Endothelial cell of umbilical vein (primary cell): ENCODE results near the gene RRP8. TPM values are rescaled to one million over a fixed set of nuclear protein-coding genes. Genes with fewer than 3 reads are reported as not detected.

ENCODE experiments used
- BruUV-seq: library from RNA; stranded (reverse); fragments of 400-500 nt; replicated peaks from 2 replicates; lab custom pipeline; 2021; lab: Mats Ljungman, UMichigan
- CTCF ChIA-PET: fragments of 300-600, 350-600 bp; sonication (Branson Sonifier 250); formaldehyde crosslinking; loops from one replicate; lab custom pipeline; 2021; ENCODE audit warnings: antibody characterized with exemption, inconsistent platforms; lab: Charles Lee
- POLR2A ChIA-PET: fragments of 300-600, 350-600 bp; sonication (Branson Sonifier 250); formaldehyde crosslinking; loops from one replicate; lab custom pipeline; 2021; ENCODE audit warnings: antibody characterized with exemption, inconsistent platforms; lab: Charles Lee
- DNase-seq: peaks from one replicate; pipeline ENCODE4 v3.0.0-alpha.2; 2011; ENCODE audit warnings: low read depth, low spot score
- FAIRE-seq: peaks from 2 replicates; lab custom pipeline; 2011; peaks lifted over from hg19 to GRCh38; lab: Jason Lieb, UNC
- H2AFZ ChIP-seq: 2 replicates; pipeline ENCODE4 v1.6.0; 2012; ENCODE audit warnings: low read depth, low read length, control low read depth, inconsistent platforms
- H3K27ac ChIP-seq: 2 replicates; pipeline ENCODE4 v1.5.1; 2011; ENCODE audit warnings: low read depth, mild to moderate bottlenecking, control low read depth, low read length, moderate library complexity; ENCODE audit not compliant: insufficient read depth
- H3K27me3 ChIP-seq, 2 experiments: 2 replicates each; pipeline versions ENCODE4 v1.6.0 to v1.6.1; 2011; ENCODE audit warnings: low read length in 2 of 2, mixed read lengths in 1 of 2; ENCODE audit not compliant: control insufficient read depth in 2 of 2, insufficient read depth in 2 of 2
- H3K36me3 ChIP-seq, 2 experiments: 2 replicates in 1 of 2; 3 replicates in 1 of 2; pipeline ENCODE4 v1.5.1; 2011; ENCODE audit warnings: low read length in 2 of 2, mild to moderate bottlenecking in 1 of 2, moderate library complexity in 1 of 2; ENCODE audit not compliant: control insufficient read depth in 2 of 2, insufficient read depth in 2 of 2; ENCODE audit errors: extremely low read depth in 1 of 2
- H3K4me1 ChIP-seq: 3 replicates; pipeline ENCODE4 v1.5.1; 2011; ENCODE audit warnings: mild to moderate bottlenecking, low read length; ENCODE audit not compliant: control insufficient read depth, insufficient read depth; ENCODE audit errors: extremely low read depth
- H3K4me2 ChIP-seq: 2 replicates; pipeline ENCODE4 v1.6.1; 2011; ENCODE audit warnings: low read length, control low read depth, mixed read lengths; ENCODE audit not compliant: insufficient read depth
- H3K4me3 ChIP-seq, 3 experiments: fragments of 200-600 bp in 1 of 3; sonication (generic), shearing (Covaris generic) in 1 of 3; replicated peaks in 1 of 3; 2 replicates each; pipeline ENCODE4 v1.5.1; 2011 to 2016; ENCODE audit warnings: control low read depth in 3 of 3, low read length in 3 of 3, mild to moderate bottlenecking in 2 of 3, inconsistent platforms in 1 of 3, low read depth in 1 of 3, moderate library complexity in 1 of 3; ENCODE audit not compliant: insufficient read depth in 1 of 3
- H3K79me2 ChIP-seq: 2 replicates; pipeline ENCODE4 v1.6.0; 2012; ENCODE audit warnings: low read length, inconsistent platforms; ENCODE audit not compliant: control insufficient read depth, insufficient read depth
- H3K9ac ChIP-seq: replicated peaks from 2 replicates; pipeline ENCODE3; 2011; ENCODE audit warnings: low read length, control low read depth; ENCODE audit not compliant: insufficient read depth; ENCODE audit errors: extremely low read depth
- H3K9me1 ChIP-seq: replicated peaks from 3 replicates; pipeline ENCODE4 v1.6.0; 2011; ENCODE audit warnings: mild to moderate bottlenecking, low read length; ENCODE audit not compliant: control insufficient read depth, insufficient read depth; ENCODE audit errors: extremely low read depth
- H3K9me3 ChIP-seq: replicated peaks from 2 replicates; pipeline ENCODE4 v1.5.1; 2012; ENCODE audit warnings: low read length, inconsistent platforms; ENCODE audit not compliant: control insufficient read depth, insufficient read depth
- H4K20me1 ChIP-seq: replicated peaks from 2 replicates; pipeline ENCODE3; 2011; ENCODE audit warnings: mild to moderate bottlenecking, low read length; ENCODE audit not compliant: control insufficient read depth, insufficient read depth; ENCODE audit errors: extremely low read depth
- EZH2 ChIP-seq: IDR thresholded peaks from 2 replicates; pipeline ENCODE4 v1.6.1; 2012; ENCODE audit warnings: borderline replicate concordance, low read depth, mild to moderate bottlenecking, moderate library complexity, low read length, inconsistent platforms; ENCODE audit not compliant: severe bottlenecking
- FOS ChIP-seq: IDR thresholded peaks from 2 replicates; pipeline ENCODE4 v1.6.1; 2011; ENCODE audit warnings: mild to moderate bottlenecking, low read length, moderate library complexity, borderline replicate concordance; ENCODE audit not compliant: insufficient read depth
- GATA2 ChIP-seq: IDR thresholded peaks from 2 replicates; pipeline ENCODE4 v1.7.0; 2011; ENCODE audit warnings: low read depth, mild to moderate bottlenecking, moderate library complexity, mixed read lengths, low read length; ENCODE audit not compliant: insufficient read length, insufficient read depth
- JUN ChIP-seq: IDR thresholded peaks from 2 replicates; pipeline ENCODE4 v1.6.1; 2011; ENCODE audit warnings: borderline replicate concordance, low read depth; ENCODE audit not compliant: insufficient read length, insufficient read depth
- MAX ChIP-seq: IDR thresholded peaks from 2 replicates; pipeline ENCODE4 v1.6.1; 2011; ENCODE audit not compliant: insufficient read depth, insufficient read length
- MYC ChIP-seq: IDR thresholded peaks from one replicate; pipeline ENCODE4 v1.6.1; 2011; ENCODE audit warnings: mild to moderate bottlenecking, low read depth, low read length
- POLR2A ChIP-seq: IDR thresholded peaks from 2 replicates; pipeline ENCODE4 v1.6.1; 2012; ENCODE audit warnings: low read depth, mild to moderate bottlenecking, control low read depth, low read length
- POLR2AphosphoS5 ChIP-seq: IDR thresholded peaks from 2 replicates; pipeline ENCODE4 v1.6.1; 2012; ENCODE audit warnings: low read depth, mild to moderate bottlenecking, control low read depth, low read length, moderate library complexity; ENCODE audit not compliant: insufficient read depth
- dilution Hi-C: fragments of 300-500 bp; cut with MboI; formaldehyde crosslinking; loops from one replicate; pipeline ENCODE4 v1.15.0; 2019; ENCODE audit warnings: low sequenced_read_pairs; ENCODE audit not compliant: extremely low pct_ligation_motif_present
- intact Hi-C: fragments of 100-400 bp; cut with micrococcal nuclease; formaldehyde crosslinking; loops from one replicate; pipeline ENCODE4 v1.10.0; 2022
- polyA plus RNA-seq, 4 experiments: library from polyadenylated mRNA; depleted of rRNA in 3 of 4; stranded (reverse) in 3 of 4; unstranded in 1 of 4; fragments of >200 nt; gene quantifications; 2 replicates each; pipeline versions ENCODE4 v1.2.1 to v1.2.3, GENCODE V29; 2011 to 2012; ENCODE audit warnings: missing spikeins in 1 of 4
- total RNA-seq: library from RNA; stranded (reverse); gene quantifications from 2 replicates; pipeline ENCODE4 v1.2.3, GENCODE V29; 2021
- TF ChIP-seq, protein P1 (sequence below), 2 donors: IDR thresholded peaks; 1 replicate in 1 of 2; 2 replicates in 1 of 2; pipeline ENCODE4 v1.5.1; 2011; ENCODE audit warnings: low read length in 2 of 2, mild to moderate bottlenecking in 2 of 2, moderate library complexity in 2 of 2, control low read depth in 1 of 2, inconsistent platforms in 1 of 2, low read depth in 1 of 2; ENCODE audit not compliant: insufficient read depth in 1 of 2; ENCODE audit errors: extremely low read depth in 1 of 2

The RRP8 gene
- total and polyA plus RNA-seq, 2 donors (not counting 3 experiments of a cell fraction or from before 2014, with no cell fraction given): 6.4 to 19.4 TPM

DNA sequence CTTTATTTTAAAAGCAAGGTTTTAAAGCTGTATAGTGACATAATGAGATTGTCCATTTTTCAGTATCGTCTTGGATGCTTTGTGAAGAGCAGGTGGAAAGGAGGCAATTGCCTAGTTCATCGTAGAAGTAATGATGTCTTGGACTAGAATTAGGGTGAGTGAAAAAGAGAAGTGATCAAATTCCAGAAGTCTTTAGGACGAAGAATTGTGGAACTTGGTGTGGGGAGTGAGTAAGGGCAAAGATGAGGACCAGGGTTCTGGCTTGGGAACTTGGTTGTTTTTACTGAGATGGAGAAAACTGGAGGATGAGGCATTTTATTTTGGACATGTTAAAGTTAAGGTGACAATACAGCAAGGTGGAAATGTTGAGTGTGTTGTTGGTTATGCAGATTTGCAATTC is 1.4 kb upstream of the RRP8 start:
- FAIRE-seq (no peak), DNase-seq (peak; percentile 25)
- H3K27me3 ChIP-seq: no peaks in the 10 kb centered on the region
- ChIA-PET POLR2A (interaction anchor here (0.8 to 1.4 kb wide), 2 partner anchors 14 to 31 kb away, joined by 3 to 6 read pairs; partner anchors contain the start of gene TPP1), CTCF (interaction anchor here (0.6 to 7.7 kb wide), 19 partner anchors 8 to 226 kb away, joined by 3 to 122 read pairs (median 6); partner anchors contain the start of genes ARFIP2, DCHS1, MRPL17 and TAF10)
- no peak for TF ChIP-seq MYC
- TF ChIP-seq, protein P1, sequence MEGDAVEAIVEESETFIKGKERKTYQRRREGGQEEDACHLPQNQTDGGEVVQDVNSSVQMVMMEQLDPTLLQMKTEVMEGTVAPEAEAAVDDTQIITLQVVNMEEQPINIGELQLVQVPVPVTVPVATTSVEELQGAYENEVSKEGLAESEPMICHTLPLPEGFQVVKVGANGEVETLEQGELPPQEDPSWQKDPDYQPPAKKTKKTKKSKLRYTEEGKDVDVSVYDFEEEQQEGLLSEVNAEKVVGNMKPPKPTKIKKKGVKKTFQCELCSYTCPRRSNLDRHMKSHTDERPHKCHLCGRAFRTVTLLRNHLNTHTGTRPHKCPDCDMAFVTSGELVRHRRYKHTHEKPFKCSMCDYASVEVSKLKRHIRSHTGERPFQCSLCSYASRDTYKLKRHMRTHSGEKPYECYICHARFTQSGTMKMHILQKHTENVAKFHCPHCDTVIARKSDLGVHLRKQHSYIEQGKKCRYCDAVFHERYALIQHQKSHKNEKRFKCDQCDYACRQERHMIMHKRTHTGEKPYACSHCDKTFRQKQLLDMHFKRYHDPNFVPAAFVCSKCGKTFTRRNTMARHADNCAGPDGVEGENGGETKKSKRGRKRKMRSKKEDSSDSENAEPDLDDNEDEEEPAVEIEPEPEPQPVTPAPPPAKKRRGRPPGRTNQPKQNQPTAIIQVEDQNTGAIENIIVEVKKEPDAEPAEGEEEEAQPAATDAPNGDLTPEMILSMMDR (IDR thresholded peaks at IDR 0.05; ENCODE audit: extremely low read depth in 1 of 2, insufficient read depth in 1 of 2, low read depth in 1 of 2, low read length in 2 of 2): no peak
- no peak for TF ChIP-seq GATA2
- no peak for TF ChIP-seq JUN
- TF ChIP-seq POLR2AphosphoS5: no peak
- no peak for TF ChIP-seq MAX
- no peak for TF ChIP-seq POLR2A
- TF ChIP-seq FOS: no peak
- no peak for TF ChIP-seq EZH2
- H3K4me1 ChIP-seq: peaks cover 54% of the 10 kb centered on the region
- H3K4me3 ChIP-seq: peak overlapping the region; percentile 62 to 97 (median 90)
- H3K36me3 ChIP-seq: peaks cover 31 to 35% of the 10 kb centered on the region in 2 experiments
- H3K9ac ChIP-seq: peak overlapping the region; percentile 79
- H3K79me2 ChIP-seq: peaks cover 83% of the 10 kb centered on the region
- no peak overlapping the region for H2AFZ ChIP-seq
- BruUV-seq: no TSS peak
- peak overlapping the region; percentile 83 for H3K27ac ChIP-seq
- no peaks in the 10 kb centered on the region for H3K9me1 ChIP-seq
- peaks cover under 1% of the 10 kb centered on the region for H4K20me1 ChIP-seq
- dilution Hi-C loops: no loop called here
- no peaks in the 10 kb centered on the region for H3K9me3 ChIP-seq
- peak overlapping the region; percentile 91 for H3K4me2 ChIP-seq
- intact Hi-C loops: loop anchor here (1.0 to 2.0 kb wide), 5 partner anchors 14 to 282 kb away; no protein-coding TSS in a partner anchor
